ENCODE data around the gene PRDM15. TPM values are rescaled to one million over a fixed set of nuclear protein-coding genes. Genes with fewer than 3 reads are reported as not detected.

Gene PRDM15
- total RNA-seq, 1 donor from 2014 or later: 18.6 TPM

DNA sequence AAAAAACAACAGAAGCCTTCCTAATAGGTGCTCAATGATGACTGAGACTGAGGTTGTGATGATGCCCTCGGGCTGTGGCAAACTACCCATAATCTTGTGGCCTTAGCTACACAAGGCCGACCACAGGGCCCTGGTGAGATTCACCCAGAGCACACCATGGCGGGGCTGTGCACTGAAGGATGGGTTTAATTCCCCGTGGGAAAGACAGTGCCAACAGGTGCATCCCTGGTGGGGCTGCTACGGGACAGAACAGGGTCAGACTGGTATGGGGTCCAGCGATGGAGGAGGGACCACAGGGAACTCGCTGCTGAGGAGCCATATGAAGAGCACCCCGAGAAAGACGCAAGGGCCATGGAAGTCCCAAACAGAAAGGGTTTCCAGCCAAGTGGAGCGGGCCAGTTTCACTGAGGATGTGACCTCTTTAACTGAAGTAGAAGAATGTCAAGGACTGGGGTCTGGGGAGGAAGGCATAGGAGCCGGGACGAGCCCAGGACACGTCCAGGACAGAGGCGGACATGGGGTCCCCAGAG, 21.3 kb downstream of the PRDM15 start:
- Mint-ChIP-seq H3K4me3 (no peak overlapping the region), H3K36me3 (ENCODE audit: low read depth) (peaks cover 22% of the 10 kb centered on the region), H3K27me3 (no peaks in the 10 kb centered on the region), H3K9me3 (no peaks in the 10 kb centered on the region), H3K27ac (no peak overlapping the region), H3K4me1 (peaks cover 2% of the 10 kb centered on the region)
- DNase-seq: no peak
- intact Hi-C loops (cut with micrococcal nuclease): no loop called here

DNA sequence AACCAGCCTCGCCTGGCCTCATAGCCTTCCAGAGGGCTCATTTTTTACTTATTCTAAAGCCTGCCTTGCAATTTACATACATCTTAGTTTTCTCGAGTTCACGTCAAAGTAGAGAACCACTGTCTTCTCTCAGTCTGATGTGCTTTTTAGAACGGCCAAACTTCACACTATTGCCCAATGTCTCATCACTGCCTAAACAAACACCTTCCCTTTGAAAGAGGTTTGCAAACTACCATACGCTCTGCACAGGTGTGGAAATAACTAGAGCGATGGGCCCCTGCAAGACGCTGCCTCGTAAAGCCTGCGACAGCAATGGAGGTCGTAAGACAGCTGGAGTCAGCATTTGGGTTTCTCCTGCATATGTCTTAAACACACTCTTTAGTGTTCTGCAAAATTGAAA, 22.6 kb downstream of the PRDM15 start:
- H3K9me3 Mint-ChIP-seq: no peaks in the 10 kb centered on the region
- no peak overlapping the region for H3K4me3 Mint-ChIP-seq
- H3K36me3 Mint-ChIP-seq (ENCODE audit: low read depth): peaks cover 24% of the 10 kb centered on the region
- DNase-seq: no peak
- no peaks in the 10 kb centered on the region for H3K4me1 Mint-ChIP-seq
- H3K27ac Mint-ChIP-seq: no peak overlapping the region
- H3K27me3 Mint-ChIP-seq: no peaks in the 10 kb centered on the region
- intact Hi-C loops (cut with micrococcal nuclease): no loop called here

DNA sequence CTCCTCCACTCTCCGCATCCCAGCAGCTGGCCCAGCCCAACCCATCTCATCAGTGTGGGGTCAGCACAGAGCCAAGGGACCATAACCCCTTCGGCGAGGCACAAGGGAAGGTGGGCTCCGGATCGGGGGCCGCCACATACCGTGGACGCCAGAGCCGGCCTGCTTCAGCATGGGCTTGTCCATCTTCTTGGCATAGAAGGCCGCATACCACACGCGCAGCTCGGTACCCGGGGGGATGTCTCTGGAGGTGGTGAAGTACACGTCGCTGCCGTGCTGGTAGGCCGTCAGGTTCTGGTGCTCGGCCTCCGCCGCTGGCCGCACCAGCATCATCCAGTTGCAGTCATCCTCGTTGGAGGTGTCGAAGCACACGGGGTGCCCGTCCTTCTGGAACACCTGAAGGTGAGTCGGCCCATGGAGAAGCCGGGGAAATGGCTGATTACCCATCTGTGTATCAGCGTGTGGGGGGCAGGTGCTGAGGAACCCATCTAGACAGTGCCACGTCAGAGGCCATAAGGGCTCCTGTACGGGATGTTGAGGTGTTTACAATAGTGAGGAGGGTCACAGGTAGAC, 24.6 kb downstream of the PRDM15 start:
- no peak for DNase-seq
- no peaks in the 10 kb centered on the region for H3K9me3 Mint-ChIP-seq
- H3K36me3 Mint-ChIP-seq (ENCODE audit: low read depth): peaks cover 25% of the 10 kb centered on the region
- no peak overlapping the region for H3K4me3 Mint-ChIP-seq
- no peaks in the 10 kb centered on the region for H3K27me3 Mint-ChIP-seq
- intact Hi-C loops (cut with micrococcal nuclease): no loop called here
- no peaks in the 10 kb centered on the region for H3K4me1 Mint-ChIP-seq
- no peak overlapping the region for H3K27ac Mint-ChIP-seq

DNA sequence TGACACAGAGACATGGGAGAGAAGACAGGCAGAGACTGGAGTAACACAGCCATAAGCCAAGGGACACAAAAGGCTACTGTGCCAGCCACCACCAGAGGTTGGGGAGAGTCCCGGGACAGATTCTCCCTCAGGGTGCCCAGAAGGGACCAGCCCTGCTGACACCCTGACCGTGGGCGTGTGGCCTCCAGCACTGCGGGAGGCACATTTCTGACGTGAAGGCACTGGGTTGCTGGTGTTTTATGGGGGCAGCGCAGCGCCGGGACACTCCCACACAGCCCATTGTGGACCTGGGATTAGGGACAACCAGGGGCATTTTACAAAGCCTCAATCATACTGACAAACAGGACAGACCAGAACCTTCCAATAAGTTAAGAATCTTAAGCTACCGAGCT, 26.2 kb downstream of the PRDM15 start:
- Mint-ChIP-seq H3K4me3 (no peak overlapping the region), H3K27ac (no peak overlapping the region), H3K9me3 (no peaks in the 10 kb centered on the region), H3K4me1 (no peaks in the 10 kb centered on the region), H3K36me3 (ENCODE audit: low read depth) (peaks cover 24% of the 10 kb centered on the region), H3K27me3 (no peaks in the 10 kb centered on the region)
- DNase-seq: no peak
- intact Hi-C loops (cut with micrococcal nuclease): no loop called here

DNA sequence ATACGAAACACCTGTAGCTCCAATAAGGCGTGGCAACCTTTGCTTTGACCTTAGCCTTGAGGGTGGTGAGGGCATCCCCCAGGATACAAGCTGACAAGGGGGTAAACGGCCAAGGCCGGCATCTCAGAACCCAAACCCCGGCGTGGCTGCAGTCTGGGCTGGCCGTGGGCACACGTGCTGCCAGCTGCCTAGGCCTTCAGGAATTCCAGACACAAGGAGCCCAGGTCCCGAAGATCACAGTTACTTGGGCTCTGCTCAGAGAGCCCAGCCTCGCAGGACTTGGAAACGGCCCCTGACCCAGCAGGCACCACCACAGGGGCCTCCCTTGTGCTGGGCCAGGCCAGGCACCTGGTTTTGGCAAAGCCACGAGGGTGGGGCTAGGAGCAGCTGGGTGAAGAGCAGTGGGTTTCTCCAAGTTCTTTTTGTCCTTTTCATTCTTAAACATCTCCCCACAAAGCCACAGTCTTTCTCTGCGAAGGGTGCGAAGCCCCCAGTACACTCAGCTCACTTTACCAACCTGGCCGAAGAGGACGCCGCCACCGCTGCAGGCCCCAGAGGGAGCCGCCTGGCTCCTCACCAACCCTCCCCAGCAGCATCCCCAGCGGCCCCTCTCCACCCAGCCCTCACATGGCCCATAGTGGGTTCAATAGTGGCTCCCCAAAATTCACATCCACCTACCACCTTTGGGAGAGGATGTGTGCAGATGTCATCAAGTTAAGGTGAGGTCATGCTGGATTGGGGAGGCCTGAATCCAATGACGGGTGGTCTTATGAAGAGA, 26.8 kb downstream of the PRDM15 start:
- no peak overlapping the region for H3K4me3 Mint-ChIP-seq
- H3K27ac Mint-ChIP-seq: no peak overlapping the region
- no peak for DNase-seq
- H3K4me1 Mint-ChIP-seq: no peaks in the 10 kb centered on the region
- H3K9me3 Mint-ChIP-seq: no peaks in the 10 kb centered on the region
- intact Hi-C loops (cut with micrococcal nuclease): no loop called here
- H3K36me3 Mint-ChIP-seq (ENCODE audit: low read depth): peaks cover 21% of the 10 kb centered on the region
- no peaks in the 10 kb centered on the region for H3K27me3 Mint-ChIP-seq

DNA sequence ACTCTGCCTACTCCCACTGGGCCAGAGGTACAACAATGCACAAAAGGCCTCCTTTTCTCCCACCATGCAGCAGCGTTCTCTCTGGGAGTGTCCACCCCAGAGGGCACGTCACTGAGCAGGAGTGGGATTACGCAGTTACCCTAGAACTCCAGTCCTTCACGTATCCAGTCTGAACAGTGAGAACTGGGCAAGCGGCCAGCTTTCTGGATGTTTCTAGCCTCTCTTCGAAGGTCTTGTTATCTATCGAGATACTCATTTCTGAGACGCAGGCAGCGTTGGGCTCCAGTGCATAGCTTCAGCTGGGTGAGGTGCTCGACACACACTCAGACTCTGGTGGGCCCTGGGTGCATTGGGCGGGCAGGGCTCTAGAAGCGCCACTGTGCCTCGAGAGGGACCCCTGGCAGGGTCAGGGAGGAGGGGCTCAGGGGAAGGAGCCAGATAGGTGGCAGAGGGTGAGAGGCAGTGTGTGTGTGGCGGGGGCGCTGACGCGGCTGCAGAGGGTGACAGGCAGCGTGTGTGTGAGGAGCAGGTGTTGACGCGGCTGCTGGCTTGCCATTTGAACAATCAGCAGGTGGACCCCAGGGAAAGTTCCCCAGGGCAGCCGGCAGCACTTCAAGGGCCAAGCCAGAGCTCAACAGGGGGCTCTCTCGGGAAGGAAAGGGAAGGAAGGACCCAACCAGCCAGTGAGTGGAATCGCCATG, 27.9 kb downstream of the PRDM15 start:
- Mint-ChIP-seq H3K4me3 (no peak overlapping the region), H3K27me3 (no peaks in the 10 kb centered on the region), H3K9me3 (no peaks in the 10 kb centered on the region), H3K4me1 (no peaks in the 10 kb centered on the region), H3K36me3 (ENCODE audit: low read depth) (peaks cover 13% of the 10 kb centered on the region), H3K27ac (no peak overlapping the region)
- intact Hi-C loops (cut with micrococcal nuclease): no loop called here
- DNase-seq: no peak

DNA sequence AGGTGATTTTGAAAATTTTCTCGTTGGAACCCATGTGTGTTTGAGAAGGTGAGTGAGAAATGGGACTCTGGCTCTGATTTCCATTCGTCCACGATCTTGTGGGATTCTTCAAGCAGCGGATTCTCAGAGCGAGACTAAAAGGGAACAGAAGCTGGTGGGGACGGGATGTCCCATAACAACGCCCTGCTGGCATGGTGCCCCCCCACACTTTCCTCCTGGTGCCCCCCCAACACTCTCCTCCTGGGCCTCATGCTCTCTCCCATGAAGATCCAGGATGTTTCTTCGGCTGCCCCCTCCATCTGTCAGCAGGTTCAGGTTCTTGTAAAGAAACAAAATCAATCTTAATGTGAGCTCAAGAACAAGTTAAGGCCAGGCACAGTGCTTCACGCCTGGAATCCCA, 29.1 kb downstream of the PRDM15 start:
- H3K27me3 Mint-ChIP-seq: no peaks in the 10 kb centered on the region
- intact Hi-C loops (cut with micrococcal nuclease): no loop called here
- no peaks in the 10 kb centered on the region for H3K9me3 Mint-ChIP-seq
- no peaks in the 10 kb centered on the region for H3K4me1 Mint-ChIP-seq
- H3K27ac Mint-ChIP-seq: no peak overlapping the region
- H3K36me3 Mint-ChIP-seq (ENCODE audit: low read depth): peaks cover 11% of the 10 kb centered on the region
- no peak for DNase-seq
- H3K4me3 Mint-ChIP-seq: no peak overlapping the region

DNA sequence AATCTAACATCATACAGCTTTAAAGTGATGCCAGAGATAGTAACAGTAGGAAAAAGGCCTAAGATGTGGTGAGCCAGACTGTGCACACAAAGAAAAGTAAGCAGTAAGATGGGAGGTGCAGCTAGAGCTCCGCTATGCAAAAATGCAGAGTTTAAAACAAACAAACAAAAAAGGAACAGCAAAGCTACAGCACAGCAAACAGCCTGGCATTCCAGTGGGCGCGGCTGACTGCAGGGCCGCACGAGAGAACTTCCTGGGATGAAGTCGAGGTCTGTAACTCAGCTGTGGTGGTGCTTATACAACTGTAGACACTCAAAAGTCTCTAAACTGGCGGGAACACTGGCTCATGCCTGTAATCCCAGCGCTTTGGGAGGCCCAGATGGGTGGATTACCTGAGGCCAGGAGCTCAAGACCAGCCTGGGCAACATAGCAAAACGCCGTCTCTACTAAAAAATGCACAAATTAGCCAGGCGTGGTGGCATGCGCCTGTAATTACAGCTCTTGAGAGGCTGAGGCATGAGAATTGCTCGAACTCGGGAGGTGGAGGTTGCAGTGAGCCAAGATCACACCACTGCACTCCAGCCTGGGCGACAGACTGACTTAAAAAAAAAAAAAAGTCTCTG, 30.1 kb downstream of the PRDM15 start:
- no peak overlapping the region for H3K27ac Mint-ChIP-seq
- peaks cover 7% of the 10 kb centered on the region for H3K36me3 Mint-ChIP-seq (ENCODE audit: low read depth)
- H3K9me3 Mint-ChIP-seq: no peaks in the 10 kb centered on the region
- no peaks in the 10 kb centered on the region for H3K27me3 Mint-ChIP-seq
- peaks cover under 1% of the 10 kb centered on the region for H3K4me1 Mint-ChIP-seq
- H3K4me3 Mint-ChIP-seq: no peak overlapping the region
- intact Hi-C loops (cut with micrococcal nuclease): no loop called here
- no peak for DNase-seq

DNA sequence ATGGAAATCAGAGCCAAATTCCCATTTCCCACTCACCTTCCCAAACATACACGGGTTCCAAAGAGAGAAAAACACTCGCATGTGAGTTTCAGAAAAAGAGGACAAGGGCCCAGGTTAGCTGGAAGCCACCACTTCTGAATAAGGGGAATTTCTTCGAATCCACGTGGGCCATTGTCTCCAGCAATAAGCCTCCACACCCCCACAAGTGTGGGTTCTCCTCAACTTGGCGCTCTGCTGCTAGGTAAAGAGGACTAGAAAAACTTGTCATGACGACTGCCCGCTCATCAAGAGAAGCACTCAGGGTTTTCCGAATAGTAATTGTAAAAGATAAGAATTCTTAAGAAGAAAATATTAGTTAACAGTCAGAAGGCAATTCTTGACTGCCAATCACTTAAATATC, 30.6 kb downstream of the PRDM15 start:
- H3K4me3 Mint-ChIP-seq: no peak overlapping the region
- intact Hi-C loops (cut with micrococcal nuclease): no loop called here
- peaks cover 2% of the 10 kb centered on the region for H3K4me1 Mint-ChIP-seq
- no peak overlapping the region for H3K27ac Mint-ChIP-seq
- no peaks in the 10 kb centered on the region for H3K27me3 Mint-ChIP-seq
- DNase-seq: no peak
- peaks cover 3% of the 10 kb centered on the region for H3K36me3 Mint-ChIP-seq (ENCODE audit: low read depth)
- no peaks in the 10 kb centered on the region for H3K9me3 Mint-ChIP-seq

DNA sequence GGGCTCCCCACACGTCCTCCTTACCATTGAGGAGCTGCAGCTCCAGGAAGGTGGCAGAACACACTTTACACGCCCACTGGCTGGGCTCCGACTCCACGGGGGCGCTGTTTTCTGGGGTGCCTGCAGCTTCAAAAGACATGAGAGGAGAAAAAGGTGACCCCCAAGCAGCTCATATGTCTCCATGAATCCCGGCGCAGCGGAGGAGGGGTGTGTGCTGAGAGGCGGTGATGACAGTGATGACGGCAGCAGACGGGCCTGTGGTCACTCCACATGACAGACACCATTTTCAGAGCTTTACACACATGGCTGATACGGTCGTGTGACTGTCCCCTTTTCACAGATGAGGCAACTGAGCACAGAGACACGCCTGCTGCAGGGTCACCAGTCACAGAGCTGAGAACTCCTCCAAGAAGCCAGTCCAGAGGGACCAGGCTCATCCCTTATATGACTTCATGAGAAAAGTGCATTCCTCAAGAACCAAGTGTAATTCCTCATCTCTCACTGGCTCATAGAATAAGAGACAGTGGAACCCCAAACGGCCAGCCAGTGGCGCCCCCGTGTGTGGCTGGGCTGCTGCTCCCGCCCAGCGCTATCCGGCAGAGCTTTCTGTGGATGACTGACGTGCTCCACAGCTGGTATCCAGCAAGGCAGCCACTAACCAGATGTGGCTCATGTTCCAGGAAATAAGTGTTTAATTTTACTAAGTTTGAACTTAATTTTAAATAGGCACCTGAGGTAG, 31.9 kb downstream of the PRDM15 start:
- no peaks in the 10 kb centered on the region for H3K27me3 Mint-ChIP-seq
- peaks cover 1% of the 10 kb centered on the region for H3K36me3 Mint-ChIP-seq (ENCODE audit: low read depth)
- H3K9me3 Mint-ChIP-seq: no peaks in the 10 kb centered on the region
- intact Hi-C loops (cut with micrococcal nuclease): no loop called here
- H3K4me1 Mint-ChIP-seq: peaks cover 2% of the 10 kb centered on the region
- DNase-seq: no peak
- H3K27ac Mint-ChIP-seq: no peak overlapping the region
- no peak overlapping the region for H3K4me3 Mint-ChIP-seq

DNA sequence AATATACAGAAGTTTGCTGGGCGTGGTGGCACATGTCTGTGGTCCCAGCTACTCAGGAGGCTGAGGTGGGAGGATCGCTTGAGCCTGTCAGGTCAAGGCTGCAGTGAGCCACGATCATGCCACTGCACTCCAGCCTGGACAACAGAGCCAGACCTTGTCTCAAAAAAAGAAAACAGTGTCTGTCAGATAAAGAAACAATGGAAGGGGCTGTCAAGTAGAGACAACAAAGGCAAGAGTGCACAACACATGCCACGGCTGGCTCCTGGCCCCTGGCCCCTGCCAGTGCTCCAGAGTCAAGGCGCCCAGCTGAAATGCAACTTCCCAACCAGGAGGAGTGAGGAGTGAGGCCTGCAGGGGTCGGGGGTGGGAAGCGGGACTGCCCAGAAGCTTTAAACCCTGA, 32.6 kb downstream of the PRDM15 start:
- intact Hi-C loops (cut with micrococcal nuclease): no loop called here
- Mint-ChIP-seq H3K4me3 (no peak overlapping the region), H3K27ac (no peak overlapping the region), H3K36me3 (ENCODE audit: low read depth) (peaks cover 3% of the 10 kb centered on the region), H3K4me1 (peaks cover 2% of the 10 kb centered on the region), H3K27me3 (no peaks in the 10 kb centered on the region), H3K9me3 (no peaks in the 10 kb centered on the region)
- no peak for DNase-seq

DNA sequence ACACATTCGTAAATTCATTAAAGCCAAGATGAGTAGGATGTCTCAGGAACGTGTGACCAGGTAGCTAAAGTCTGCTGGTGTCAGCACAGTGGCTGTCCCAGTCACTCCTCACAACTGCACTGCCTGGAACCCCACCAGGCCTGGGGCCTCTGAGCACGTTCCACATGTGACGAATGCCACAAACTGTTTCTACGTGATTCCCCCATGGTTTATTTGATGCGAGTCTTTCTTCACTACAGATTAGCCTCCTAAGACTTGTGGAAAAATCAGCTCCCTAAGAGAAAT, 33.2 kb downstream of the PRDM15 start:
- Mint-ChIP-seq H3K9me3 (peaks cover 5% of the 10 kb centered on the region), H3K27me3 (no peaks in the 10 kb centered on the region), H3K4me1 (peaks cover 2% of the 10 kb centered on the region), H3K4me3 (no peak overlapping the region), H3K36me3 (ENCODE audit: low read depth) (peaks cover 9% of the 10 kb centered on the region), H3K27ac (no peak overlapping the region)
- intact Hi-C loops (cut with micrococcal nuclease): no loop called here
- no peak for DNase-seq

DNA sequence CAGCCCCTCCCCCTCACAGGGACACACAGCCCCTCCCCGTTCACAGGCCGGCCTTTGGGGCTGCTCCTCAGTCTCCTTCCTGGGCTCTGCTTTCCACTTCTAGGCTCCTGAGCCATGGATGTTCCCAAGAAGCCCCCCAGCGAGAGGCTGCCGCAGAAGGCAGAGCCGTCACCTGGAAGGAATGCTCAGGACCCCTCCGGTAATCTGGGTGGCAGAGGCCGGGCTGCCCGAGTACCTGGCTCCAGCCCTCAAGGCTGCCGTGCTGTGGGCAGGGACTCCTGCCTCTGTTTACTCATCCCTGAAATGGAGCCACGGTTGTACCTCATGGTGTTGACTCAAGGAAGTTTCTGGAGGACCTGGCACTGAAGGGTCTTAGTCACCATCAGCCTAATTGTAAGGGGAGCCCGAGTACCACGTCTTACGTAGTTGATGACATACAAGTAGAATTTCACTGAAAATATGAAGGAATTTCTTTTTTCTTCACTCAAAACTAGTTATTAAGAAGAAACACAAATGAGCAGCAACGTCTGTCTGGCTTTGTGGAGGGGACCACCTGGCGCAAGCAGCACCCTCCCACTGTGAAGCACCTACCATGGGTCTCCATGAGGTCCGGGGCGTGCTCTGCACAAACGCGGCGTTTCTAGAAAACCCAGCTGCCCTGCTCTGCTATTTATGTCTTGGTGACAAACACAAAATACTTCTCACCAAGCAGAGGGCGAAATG, 33.7 kb downstream of the PRDM15 start:
- peaks cover 13% of the 10 kb centered on the region for H3K36me3 Mint-ChIP-seq (ENCODE audit: low read depth)
- no peak for DNase-seq
- H3K4me1 Mint-ChIP-seq: peaks cover 2% of the 10 kb centered on the region
- H3K9me3 Mint-ChIP-seq: peaks cover 5% of the 10 kb centered on the region
- H3K4me3 Mint-ChIP-seq: no peak overlapping the region
- intact Hi-C loops (cut with micrococcal nuclease): no loop called here
- H3K27me3 Mint-ChIP-seq: no peaks in the 10 kb centered on the region
- H3K27ac Mint-ChIP-seq: no peak overlapping the region

All from activated CD4-positive, alpha-beta T cell treated with anti-CD3 and anti-CD28 coated beads, Interleukin-2, amount 10 ng/mL, durations not matched to agents 24 days and 14 days (primary cell).